GM11168 (cell line): ENCODE measurements around the gene BAIAP3.

Source experiments
- in situ Hi-C: fragments of 300-500 bp; cut with MboI; formaldehyde crosslinking; loops from one replicate; pipeline ENCODE4 v1.12.0; 2022; ENCODE audit warnings: low sequenced_read_pairs; ENCODE audit not compliant: unreplicated experiment

The BAIAP3 gene

DNA sequence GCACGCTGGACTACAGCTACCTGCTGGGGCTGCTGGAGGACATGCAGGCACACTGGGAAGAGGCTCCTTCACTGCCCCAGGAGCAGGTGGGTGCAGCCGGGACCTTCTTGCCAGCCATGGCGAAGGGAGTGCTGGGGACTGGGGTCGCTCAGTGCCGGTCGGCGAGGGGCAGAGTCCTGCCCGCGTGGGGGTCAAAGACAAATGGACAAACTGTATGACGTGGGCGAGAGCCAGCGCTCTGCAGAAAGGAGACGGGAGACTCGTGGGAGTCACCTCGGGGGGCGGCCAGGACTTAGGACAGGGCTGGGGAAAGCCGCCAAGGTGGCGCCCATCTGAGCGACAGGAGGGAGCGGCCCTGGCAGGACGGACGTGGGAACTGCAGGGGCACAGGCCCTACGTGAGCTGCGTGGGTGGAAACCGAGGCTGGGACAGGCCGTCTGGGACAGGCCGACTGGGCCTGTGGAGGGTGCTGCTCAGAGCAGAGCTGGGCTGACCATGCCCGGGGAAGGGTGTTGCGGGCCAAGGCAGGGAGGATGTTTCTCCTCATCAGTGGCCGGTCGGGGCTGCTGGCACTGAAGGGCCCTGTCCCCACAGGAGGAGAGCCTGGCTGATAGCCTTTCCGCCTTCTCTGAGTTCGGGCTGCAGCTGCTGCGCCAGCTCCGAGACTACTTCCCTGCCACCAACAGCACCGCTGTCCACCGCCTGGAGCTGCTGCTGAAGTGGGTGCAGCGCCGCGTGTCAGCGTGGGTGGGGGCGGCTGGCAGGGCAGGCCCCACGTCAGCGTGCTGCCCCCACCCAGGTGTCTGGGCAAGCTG, 10.2 kb downstream of the BAIAP3 start:
- in situ Hi-C loops: no loop called here

DNA sequence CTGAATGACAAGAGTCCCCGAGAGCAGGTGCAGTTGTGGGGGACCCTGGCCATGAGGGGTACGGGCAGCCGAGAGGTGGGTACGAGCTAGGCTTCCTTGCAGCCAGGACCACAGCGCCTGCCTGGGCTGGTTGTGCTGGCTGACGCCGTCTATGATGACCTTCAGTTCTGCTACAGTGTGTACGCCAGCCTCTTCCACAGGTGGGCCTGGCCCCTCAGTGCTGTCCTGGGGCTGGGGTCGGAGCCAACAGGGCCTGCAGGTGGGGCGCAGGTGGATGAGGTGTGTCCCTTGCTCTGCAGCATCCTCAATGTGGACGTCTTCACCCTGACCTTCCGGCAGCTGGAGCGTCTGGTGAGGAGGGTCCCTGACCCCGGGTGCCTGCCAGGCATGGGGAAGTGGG, 11.1 kb downstream of the BAIAP3 start:
- in situ Hi-C loops: no loop called here

DNA sequence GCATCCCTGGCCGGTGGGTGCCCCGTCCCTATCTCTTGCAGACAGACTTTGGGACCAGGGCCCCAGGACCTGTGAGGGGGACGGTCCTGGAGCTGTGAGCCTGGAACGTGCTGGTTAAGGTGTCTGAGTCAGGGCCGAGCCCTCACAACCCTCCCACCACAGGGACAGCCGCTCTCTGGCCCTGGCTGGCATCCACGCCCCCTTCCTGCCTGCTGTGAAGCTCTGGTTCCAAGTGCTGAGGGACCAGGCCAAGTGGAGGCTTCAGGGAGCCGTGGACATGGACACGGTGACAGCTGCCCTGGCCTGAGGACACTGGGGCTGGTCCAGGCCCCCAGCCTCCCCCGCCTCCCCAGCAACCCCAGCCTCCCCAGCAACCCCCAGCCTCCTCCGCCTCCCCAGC, 11.6 kb downstream of the BAIAP3 start:
- in situ Hi-C loops: no loop called here

DNA sequence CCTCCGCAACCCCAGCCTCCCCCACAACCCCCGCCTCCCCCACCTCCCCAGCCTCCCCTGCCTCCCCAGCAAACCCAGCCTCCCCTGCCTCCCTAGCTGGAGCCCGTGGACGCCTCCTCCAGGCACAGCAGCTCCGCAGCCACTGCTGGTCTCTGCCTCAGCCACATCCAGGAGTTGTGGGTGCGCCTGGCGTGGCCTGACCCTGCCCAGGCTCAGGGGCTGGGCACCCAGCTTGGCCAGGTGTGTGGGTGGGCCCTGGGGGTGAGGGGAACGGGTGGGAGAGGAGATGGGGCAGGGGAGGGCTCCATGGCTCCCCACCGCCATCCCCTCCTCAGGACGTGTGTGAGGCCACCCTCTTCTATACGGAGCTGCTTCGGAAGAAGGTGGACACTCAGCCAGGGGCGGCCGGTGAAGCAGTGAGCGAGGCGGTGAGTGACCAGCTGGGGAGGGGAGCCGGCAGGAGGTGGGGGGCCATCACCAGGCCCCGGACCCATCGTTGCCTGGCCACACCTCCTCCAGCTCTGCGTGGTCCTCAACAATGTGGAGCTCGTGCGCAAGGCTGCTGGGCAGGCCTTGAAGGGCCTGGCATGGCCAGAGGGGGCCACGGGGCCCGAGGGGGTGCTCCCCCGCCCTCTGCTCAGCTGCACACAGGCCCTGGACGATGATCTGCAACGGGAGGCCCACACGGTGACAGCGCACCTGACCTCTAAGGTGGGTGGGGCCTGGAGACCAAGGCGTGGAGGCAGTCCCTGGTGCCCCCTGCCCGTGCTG, 12.4 kb downstream of the BAIAP3 start:
- in situ Hi-C loops: no loop called here

DNA sequence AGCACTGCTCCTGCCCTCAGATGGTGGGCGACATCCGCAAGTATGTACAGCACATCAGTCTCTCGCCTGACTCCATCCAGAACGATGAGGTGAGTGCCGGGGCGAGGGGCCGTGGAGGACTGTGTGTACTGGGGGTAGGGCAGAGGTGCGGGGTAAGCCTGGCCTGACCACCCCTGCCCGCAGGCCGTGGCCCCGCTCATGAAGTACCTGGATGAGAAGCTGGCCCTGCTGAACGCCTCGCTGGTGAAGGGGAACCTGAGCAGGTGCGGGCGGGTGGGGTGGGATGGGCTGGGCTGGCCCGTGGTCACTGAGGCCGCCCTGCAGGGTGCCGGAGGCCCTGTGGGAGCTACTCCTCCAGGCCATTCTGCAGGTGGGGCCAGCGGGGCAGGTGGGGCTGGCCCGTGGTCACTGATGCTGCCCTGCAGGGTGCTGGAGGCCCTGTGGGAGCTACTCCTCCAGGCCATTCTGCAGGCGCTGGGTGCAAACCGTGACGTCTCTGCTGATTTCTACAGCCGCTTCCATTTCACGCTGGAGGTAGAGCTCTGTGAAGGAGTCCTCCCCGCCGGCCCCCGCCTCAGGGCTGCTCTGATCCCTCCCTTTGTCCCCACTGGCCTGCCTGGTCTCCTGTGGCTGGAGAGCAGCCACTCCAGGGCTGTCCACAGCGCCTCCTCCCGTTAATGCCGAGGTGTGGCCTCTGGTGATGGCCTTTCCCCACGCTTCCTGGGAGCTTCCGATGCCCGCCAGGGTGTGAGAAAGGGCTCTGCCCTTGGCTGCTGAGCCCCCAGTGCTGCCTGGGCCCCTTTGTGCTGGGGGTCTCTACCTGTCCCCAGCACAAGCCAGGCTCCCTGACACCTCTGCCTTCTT, 13.2 kb downstream of the BAIAP3 start:
- in situ Hi-C loops: no loop called here

DNA sequence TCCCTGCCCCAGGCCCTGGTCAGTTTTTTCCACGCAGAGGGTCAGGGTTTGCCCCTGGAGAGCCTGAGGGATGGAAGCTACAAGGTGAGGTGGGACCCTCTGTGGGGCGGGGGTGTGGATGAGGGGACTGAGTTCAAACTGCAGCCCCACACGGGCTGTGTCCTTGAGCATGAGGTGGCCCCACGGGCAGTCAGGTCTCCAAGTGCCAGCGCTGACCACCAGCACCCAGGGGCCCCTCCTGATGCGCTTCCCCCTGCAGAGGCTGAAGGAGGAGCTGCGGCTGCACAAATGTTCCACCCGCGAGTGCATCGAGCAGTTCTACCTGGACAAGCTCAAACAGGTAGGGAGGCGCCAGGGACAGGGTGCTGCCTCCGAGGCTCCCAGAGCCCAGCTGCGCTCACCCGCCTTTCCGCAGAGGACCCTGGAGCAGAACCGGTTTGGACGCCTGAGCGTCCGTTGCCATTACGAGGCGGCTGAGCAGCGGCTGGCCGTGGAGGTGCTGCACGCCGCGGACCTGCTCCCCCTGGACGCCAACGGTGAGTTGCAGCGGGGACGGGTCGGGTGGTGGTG, 13.9 kb downstream of the BAIAP3 start:
- in situ Hi-C loops: no loop called here

DNA sequence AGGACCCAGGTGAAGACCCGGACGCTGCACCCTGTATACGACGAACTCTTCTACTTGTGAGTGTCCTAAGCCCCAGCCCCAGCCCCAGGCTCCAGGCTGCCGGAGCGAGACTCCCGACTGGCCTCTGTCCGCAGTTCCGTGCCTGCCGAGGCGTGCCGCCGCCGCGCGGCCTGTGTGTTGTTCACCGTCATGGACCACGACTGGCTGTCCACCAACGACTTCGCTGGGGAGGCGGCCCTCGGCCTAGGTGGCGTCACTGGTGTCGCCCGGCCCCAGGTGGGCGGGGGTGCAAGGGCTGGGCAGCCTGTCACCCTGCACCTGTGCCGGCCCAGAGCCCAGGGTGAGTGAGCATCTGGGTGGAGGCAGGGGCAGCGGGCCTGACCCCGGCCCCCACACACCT, 14.5 kb downstream of the BAIAP3 start:
- in situ Hi-C loops: no loop called here

DNA sequence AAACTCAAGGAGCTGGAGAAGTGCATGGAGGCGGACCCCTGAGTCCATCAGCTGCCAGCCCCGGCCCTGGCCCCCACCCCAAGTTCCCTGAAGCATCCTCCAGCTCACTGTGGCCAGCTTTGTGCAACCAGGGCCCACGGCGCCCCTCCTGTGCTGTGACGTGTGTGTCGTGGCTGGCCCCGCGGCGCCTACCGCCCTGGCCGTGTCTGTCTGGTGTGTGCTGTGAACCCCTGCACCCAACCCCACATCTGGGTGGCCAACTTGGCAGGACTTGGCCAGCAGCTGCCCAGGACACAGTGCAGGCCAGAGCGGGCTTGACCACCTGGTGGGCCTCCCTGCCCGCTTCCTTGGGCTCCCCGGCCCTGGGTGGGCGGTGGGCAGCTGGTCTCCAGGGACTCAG, 15.0 kb downstream of the BAIAP3 start:
- in situ Hi-C loops: no loop called here

DNA sequence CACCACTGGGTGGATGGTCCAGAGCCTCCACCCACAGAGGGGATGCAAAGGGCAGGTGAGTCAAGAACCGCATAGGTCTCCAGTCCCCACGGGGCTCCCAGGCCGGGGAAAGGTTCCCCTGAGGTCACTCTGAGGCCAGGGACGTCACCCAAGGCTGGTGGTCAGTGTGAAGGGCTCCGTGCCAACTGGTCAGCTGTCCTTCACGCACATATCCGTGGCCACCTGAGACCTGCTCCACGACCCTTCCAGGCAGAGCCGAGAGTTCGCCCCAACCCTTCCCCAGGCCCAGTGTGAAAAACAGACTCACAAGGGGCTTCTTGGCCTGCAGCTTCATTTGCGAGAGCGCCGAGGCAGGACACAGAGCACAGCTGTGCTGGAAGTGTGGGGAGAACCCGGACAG, 15.5 kb downstream of the BAIAP3 start:
- in situ Hi-C loops: no loop called here

DNA sequence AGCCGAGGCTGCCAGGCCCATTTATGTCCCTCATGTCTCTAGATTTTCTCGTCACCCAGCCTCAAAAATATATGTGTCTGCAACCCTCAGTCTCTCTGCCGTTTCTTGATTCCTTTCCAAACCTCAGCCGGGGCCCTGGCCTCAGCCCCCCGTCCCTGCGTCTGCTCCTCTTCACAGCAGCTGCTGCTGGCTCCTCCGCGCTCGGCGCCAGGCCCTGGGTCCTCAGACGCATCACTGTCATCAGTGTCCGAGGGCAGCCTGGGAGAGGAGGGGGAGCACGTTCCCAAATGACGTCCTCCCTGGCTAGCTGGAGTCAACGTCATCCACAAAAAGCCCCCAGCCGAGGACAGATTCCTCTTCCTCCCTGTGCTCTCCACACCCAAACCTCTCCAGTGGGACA, 15.9 kb downstream of the BAIAP3 start:
- in situ Hi-C loops: no loop called here

DNA sequence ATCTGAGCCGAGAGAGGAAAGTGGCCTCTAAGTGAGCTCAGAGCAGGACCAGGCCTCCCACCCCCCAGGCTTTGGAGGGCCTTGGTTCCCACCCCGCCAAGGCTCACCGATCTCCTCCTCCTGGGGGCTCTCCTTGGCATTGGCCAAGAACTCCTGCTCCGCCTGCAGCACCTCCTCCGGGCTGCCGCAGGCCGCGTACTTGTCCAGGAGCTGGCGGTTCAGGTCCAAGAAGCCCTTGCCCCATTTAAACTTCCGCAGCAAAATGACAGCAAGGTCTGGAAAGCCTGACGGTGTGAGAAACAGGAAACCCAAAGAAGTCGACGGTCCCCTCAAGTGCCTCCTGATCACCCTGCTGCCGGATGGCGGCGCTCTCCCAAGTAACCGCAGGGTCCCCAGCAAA, 16.5 kb downstream of the BAIAP3 start:
- in situ Hi-C loops: no loop called here

DNA sequence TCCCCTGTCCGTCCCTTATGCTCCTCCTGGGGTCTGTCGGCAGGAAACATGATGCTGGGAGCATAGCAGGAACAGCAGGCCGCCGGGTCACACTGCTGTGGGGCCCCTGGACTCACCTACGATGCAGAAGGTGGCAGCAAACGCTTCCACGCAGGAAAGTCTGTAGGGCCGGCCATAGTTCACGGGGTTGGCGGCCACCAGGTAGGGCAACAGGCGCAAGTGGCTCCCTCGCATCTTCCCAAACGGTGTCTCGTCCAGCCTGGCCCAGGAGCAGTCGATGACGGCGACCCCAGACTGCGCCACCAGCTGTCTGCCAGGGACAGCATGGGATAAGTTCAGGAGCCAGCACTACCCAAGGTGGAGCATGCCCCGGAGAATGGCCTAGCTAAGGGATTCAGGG, 17.2 kb downstream of the BAIAP3 start:
- in situ Hi-C loops: no loop called here

DNA sequence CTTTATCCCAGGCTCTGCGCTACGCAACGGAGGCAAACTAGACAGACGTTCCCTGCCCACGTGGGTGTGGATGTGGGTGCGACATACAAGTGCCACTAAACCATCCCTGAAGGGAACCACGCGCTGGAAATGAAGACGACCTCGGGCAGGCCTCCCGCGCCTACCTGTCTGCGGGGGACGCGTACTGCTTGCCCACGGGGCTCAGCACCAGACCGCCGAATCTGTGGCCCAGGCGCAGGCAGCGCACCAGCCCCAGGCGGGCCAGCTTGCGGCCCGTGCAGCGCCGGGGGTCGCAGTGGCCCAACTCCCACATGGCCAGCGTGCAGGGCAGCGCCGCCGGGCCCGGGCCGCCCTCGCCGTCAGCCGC, 17.8 kb downstream of the BAIAP3 start:
- in situ Hi-C loops: no loop called here

DNA sequence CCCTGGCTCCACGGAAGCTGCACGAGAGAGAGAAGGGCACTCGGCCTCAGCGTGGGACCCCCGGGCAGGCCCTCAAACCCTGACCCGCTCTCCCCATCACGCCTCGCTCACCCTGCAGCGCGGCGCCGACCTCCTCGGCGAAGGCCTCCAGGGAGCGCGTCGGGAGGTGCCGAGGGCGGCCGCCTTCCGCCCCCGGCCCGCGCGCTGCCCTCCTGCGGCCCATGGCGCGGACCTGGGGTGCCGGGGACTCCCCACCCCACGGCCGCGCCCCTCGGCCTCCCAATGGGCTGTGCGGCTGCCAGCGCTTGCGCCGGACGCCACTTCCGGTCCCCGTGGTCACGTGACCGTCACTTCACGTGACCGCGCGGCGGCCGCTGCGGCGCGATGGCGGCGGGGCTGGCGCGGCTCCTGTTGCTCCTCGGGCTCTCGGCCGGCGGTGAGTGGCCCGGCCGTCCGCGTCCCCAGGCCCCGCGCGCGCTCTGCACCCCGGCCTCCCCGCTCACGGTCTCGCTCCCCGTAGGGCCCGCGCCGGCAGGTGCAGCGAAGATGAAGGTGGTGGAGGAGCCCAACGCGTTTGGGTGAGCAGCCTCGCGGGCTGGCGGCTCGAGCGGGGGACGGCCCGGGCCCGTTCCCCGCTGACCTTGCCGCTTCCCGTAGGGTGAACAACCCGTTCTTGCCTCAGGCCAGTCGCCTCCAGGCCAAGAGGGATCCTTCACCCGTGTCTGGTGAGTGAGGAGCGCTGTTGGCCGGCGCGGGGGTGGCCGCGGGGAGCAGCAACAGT, 18.3 kb downstream of the BAIAP3 start, which contains the start of the genes GNPTG and TSR3:
TSS of gene GNPTG (plus strand) at position 350 of the 781 bp plus-strand sequence. CDS start at position 385, 35 bp downstream.
TSS of gene TSR3 (minus strand) at position 297 of the 781 bp plus-strand sequence. CDS start at position 223, 74 bp downstream.
- in situ Hi-C loops: no loop called here

DNA sequence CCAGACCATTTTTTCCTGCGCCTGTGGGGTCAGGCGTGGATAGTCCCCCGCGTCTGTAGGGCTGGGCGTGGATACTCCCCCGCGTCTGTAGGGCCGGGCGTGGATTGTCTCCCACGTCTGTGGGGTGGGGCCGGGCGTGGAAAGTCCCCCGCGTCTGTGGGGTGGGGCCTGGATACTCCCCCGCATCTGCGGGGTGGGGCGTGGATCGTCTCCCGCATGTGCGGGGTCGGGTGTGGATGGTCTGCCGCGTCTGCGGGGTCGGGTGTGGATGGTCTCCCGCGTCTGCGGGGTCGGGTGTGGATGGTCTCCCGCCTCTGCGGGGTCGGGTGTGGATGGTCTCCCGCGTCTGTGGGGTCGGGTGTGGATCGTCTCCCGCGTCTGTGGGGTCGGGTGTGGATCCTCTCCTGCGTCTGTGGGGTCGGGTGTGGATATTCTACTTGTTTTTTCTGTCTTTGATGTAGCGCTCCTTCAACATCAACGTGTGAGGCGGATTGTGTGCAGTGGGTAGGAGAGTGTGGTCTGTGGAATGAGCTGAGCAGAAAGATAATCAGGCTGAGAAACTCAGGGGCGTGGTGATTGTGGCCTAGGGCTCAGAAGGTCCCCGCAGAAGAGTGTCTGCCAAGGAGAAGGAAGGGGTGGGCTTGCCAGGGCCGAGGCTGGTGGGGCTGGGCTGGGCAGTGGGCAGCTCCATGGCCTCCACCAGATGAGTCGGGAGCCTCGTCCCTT, 21.5 kb downstream of the BAIAP3 start:
- in situ Hi-C loops: no loop called here

DNA sequence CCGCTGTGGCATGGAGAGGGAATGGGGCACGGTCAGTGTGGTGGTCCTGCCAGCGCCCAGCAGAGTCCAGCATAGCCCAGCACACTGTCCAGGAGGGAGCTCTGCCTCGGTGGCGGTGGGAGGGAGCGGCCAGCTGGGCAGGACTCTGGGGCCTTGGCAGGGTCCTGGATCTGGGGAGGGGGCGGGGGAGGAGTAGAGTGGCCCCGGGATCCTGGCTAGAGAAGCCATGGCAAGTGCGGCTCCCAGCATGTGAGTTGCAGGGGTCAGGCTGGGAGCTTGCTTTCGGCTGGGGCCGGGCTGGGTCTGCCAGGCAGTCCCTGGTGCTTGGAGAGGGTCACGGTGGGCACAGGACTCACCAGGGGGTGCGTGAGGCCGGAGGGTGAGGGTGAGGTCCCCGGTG, 22.1 kb downstream of the BAIAP3 start:
- in situ Hi-C loops: no loop called here

DNA sequence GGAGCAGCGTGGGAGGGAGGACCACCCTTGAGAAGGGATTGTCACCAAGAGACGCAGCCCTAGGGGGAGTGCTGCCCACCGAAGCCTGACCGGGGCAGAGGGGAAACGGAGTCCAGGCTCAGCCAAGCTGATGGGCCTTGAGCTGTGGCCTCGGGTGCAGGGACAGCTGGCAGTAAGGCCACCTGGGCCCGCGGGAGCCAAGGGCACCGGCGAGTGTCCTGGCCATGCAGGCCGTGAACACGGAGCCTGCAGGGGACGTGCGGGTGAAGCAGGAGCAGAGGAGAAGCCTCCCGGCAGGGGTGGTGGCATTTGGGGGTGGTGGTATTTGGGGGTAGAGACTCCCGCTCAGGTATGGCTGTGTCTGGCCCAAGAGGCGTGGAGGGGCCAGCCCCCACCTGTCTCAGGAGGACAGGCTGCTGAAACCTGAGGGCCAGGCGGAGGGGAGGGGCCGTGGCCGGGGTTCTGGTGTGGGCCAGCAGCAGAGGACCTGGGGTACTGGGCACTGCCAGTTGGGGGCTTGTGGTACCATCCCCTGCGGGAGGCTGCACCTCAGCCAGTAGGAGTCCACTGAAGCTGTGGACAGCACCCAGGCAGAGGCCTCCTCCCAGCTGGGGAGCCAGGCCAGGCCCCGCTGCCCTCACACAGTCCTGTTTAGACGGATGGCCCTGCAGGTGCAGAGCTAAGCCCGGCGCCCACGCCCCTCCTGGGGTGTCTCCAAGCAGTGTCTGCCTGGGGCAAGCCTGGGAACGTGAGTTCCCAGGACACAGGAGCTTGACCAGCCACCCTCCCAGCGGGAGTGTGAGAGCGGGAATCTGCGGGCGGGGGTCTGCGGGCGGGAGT, 22.8 kb downstream of the BAIAP3 start:
- in situ Hi-C loops: no loop called here
